ENCODE results near the gene DPPA2. TPM values are rescaled to one million over a fixed set of nuclear protein-coding genes. Genes with fewer than 3 reads are reported as not detected.

The DPPA2 gene
- total RNA-seq, 4 donors from 2014 or later, result not detected

- intact Hi-C loops (cut with DNase I), result no loop called here
- Histone ChIP-seq H3K27me3 (no peaks in the 10 kb centered on the region), H3K9me3 (no peaks in the 10 kb centered on the region), H3K4me1 (no peaks in the 10 kb centered on the region), H3K36me3 (no peaks in the 10 kb centered on the region), H3K4me3 (replicated peaks in 1 of 3) (no peak overlapping the region), H3K27ac (no peak overlapping the region)
- no peak for TF ChIP-seq POLR2A (IDR thresholded peaks at IDR 0.05)
- TF ChIP-seq, protein P1, sequence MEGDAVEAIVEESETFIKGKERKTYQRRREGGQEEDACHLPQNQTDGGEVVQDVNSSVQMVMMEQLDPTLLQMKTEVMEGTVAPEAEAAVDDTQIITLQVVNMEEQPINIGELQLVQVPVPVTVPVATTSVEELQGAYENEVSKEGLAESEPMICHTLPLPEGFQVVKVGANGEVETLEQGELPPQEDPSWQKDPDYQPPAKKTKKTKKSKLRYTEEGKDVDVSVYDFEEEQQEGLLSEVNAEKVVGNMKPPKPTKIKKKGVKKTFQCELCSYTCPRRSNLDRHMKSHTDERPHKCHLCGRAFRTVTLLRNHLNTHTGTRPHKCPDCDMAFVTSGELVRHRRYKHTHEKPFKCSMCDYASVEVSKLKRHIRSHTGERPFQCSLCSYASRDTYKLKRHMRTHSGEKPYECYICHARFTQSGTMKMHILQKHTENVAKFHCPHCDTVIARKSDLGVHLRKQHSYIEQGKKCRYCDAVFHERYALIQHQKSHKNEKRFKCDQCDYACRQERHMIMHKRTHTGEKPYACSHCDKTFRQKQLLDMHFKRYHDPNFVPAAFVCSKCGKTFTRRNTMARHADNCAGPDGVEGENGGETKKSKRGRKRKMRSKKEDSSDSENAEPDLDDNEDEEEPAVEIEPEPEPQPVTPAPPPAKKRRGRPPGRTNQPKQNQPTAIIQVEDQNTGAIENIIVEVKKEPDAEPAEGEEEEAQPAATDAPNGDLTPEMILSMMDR (IDR thresholded peaks at IDR 0.05), result no peak
- DNase-seq, result peak; percentile 3 to 10
- 4 to 6% methylated on average over 17 of the region's 17 CpGs for WGBS, 2 donors
Measured at GRCh38 chr3:109336291-109336861, 20.1 kb upstream of the DPPA2 start.

DNA sequence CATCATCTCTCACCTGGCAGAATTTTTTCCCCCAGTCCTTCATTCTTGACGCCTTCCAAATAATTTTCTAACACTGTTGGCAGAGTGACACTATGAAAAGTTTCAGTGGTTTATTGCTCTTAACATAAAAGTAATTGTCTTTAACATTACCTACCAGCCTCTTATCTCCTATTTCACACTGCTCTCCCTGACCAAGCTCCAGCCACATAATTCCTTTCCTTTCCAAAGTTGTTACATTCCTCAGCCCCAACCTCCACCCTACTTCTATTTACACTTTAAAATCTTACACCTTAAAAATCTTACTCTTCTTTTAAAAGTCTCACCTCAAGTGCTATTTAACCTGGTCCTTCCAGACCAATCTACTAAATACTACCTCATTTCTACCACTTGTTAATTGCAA, 18.3 kb upstream of the DPPA2 start:
- no peak overlapping the region for H3K27ac ChIP-seq
- H3K4me1 ChIP-seq, result no peaks in the 10 kb centered on the region
- no peaks in the 10 kb centered on the region for H3K27me3 ChIP-seq
- H3K36me3 ChIP-seq, result no peaks in the 10 kb centered on the region
- H3K4me3 ChIP-seq (replicated peaks in 1 of 3), result no peak overlapping the region
- TF ChIP-seq POLR2A (IDR thresholded peaks at IDR 0.05), result no peak
- TF ChIP-seq, protein P1 (IDR thresholded peaks at IDR 0.05), result no peak
- 88 to 90% methylated on average over 1 of the region's 1 CpG for WGBS, 2 donors
- DNase-seq, result no peak
- no peaks in the 10 kb centered on the region for H3K9me3 ChIP-seq
- intact Hi-C loops (cut with DNase I), result no loop called here

DNA sequence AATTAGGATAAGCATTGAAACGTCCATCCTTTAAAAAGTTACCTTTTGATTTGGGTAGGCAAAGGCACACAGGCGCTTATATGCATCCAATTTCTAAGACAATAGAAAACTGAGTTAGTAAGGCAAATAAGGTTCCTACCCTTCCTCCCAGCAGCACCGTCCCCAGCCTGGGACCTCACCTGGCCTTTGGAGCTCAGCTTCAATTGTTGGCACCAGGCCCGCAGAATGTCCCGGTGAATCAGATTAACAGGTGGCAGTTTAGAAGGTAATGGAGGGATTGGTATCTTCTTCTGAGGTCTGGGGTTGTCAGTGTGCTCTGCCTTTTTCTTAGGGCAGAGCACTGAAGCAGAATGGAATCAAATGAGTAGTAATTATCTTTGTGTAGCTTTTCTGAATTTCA, 15.4 kb upstream of the DPPA2 start:
- Histone ChIP-seq H3K9me3 (no peaks in the 10 kb centered on the region), H3K27ac (no peak overlapping the region), H3K36me3 (no peaks in the 10 kb centered on the region), H3K4me1 (no peaks in the 10 kb centered on the region), H3K4me3 (replicated peaks in 1 of 3) (no peak overlapping the region), H3K27me3 (no peaks in the 10 kb centered on the region)
- intact Hi-C loops (cut with DNase I), result no loop called here
- TF ChIP-seq POLR2A (IDR thresholded peaks at IDR 0.05), result no peak
- TF ChIP-seq, protein P1 (IDR thresholded peaks at IDR 0.05), result no peak
- no peak for DNase-seq
- WGBS, 2 donors, result 88 to 90% methylated on average over 5 of the region's 5 CpGs

GRCh38 chr3:109330405-109330804, 14.1 kb upstream of the DPPA2 start:
- no peak for DNase-seq

DNA sequence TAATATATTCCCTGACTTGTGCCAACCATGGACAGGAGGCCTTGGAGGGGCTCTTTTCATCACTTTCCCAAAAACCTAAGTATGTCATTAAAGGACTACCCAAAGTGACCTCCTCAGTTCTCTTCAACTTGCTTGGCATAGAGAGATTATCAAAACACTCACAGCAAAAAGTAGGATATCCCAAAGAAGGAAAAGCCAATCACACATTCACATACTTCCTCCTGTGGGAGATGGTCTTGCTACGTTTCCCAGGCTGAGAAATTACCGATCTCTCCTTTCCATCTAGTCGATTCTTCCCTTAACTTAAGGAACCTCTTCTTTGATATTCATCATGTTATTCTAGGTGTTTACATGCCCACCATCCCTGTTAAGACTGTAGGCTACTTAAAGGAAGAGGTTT, 11.9 kb upstream of the DPPA2 start:
- Histone ChIP-seq H3K4me3 (replicated peaks in 1 of 3) (no peak overlapping the region), H3K36me3 (no peaks in the 10 kb centered on the region), H3K9me3 (no peaks in the 10 kb centered on the region), H3K27me3 (no peaks in the 10 kb centered on the region), H3K27ac (no peak overlapping the region), H3K4me1 (no peaks in the 10 kb centered on the region)
- intact Hi-C loops (cut with DNase I), result no loop called here
- TF ChIP-seq POLR2A (IDR thresholded peaks at IDR 0.05), result no peak
- TF ChIP-seq, protein P1 (IDR thresholded peaks at IDR 0.05), result no peak
- no peak for DNase-seq
- 84 to 94% methylated on average over 3 of the region's 3 CpGs for WGBS, 2 donors

More at GRCh38 chr3:109330405-109330804, 14.1 kb upstream of the DPPA2 start:
- Histone ChIP-seq H3K9me3 (no peaks in the 10 kb centered on the region), H3K4me3 (replicated peaks in 1 of 3) (no peak overlapping the region), H3K27ac (no peak overlapping the region), H3K36me3 (no peaks in the 10 kb centered on the region), H3K4me1 (no peaks in the 10 kb centered on the region), H3K27me3 (no peaks in the 10 kb centered on the region)
- TF ChIP-seq, protein P1 (IDR thresholded peaks at IDR 0.05), result no peak
- no peak for TF ChIP-seq POLR2A (IDR thresholded peaks at IDR 0.05)
- 90 to 91% methylated on average over 7 of the region's 7 CpGs for WGBS, 2 donors
- intact Hi-C loops (cut with DNase I), result no loop called here

Data from thyroid gland (tissue), 4 donors.